Neural crest cell (in vitro differentiated cells): ENCODE data around the gene SMOC2. TPM values are rescaled to one million over a fixed set of nuclear protein-coding genes. Genes with fewer than 3 reads are reported as not detected.

Experiments
- DNase-seq: peaks from one replicate; pipeline ENCODE4 v3.0.0; 2021; ENCODE audit warnings: low read depth, mixed read lengths, low spot score
- H3K27ac Mint-ChIP-seq: one replicate; pipeline ENCODE4 v1.8.0; 2021; ENCODE audit warnings: mild to moderate bottlenecking, mixed read lengths; ENCODE audit not compliant: unreplicated experiment
- H3K27me3 Mint-ChIP-seq: 2 replicates; pipeline ENCODE4 v1.8.0; 2021; ENCODE audit warnings: low read depth, mild to moderate bottlenecking, mixed read lengths
- H3K36me3 Mint-ChIP-seq: 2 replicates; pipeline ENCODE4 v1.8.0; 2021; ENCODE audit warnings: low read depth, mild to moderate bottlenecking, mixed read lengths
- H3K4me1 Mint-ChIP-seq: 2 replicates; pipeline ENCODE4 v1.8.0; 2021; ENCODE audit warnings: mixed read lengths
- H3K4me3 Mint-ChIP-seq: one replicate; pipeline ENCODE4 v1.8.0; 2021; ENCODE audit warnings: mild to moderate bottlenecking, mixed read lengths
- H3K9me3 Mint-ChIP-seq: 2 replicates; pipeline ENCODE4 v1.8.0; 2021; ENCODE audit warnings: mixed read lengths
- total RNA-seq: library from RNA; stranded (reverse); gene quantifications from 2 replicates; pipeline ENCODE4 v1.2.1, GENCODE V29; 2021
- TF ChIP-seq, protein P1 (sequence below): fragments of 200-600 bp; sonication (generic); conservative IDR thresholded peaks from 2 replicates; pipeline ENCODE4 v1.5.0; 2021; ENCODE audit warnings: antibody characterized with exemption, mild to moderate bottlenecking

Gene SMOC2
- total RNA-seq, 1 donor from 2014 or later: 0.23 TPM

GRCh38 chr6:168666699-168667427 lies 225.9 kb downstream of the SMOC2 start:
- peaks cover 29% of the 10 kb centered on the region for H3K4me1 Mint-ChIP-seq
- H3K36me3 Mint-ChIP-seq: no peaks in the 10 kb centered on the region
- H3K9me3 Mint-ChIP-seq: no peaks in the 10 kb centered on the region
- H3K27me3 Mint-ChIP-seq: peaks cover 2% of the 10 kb centered on the region
- TF ChIP-seq, protein P1, sequence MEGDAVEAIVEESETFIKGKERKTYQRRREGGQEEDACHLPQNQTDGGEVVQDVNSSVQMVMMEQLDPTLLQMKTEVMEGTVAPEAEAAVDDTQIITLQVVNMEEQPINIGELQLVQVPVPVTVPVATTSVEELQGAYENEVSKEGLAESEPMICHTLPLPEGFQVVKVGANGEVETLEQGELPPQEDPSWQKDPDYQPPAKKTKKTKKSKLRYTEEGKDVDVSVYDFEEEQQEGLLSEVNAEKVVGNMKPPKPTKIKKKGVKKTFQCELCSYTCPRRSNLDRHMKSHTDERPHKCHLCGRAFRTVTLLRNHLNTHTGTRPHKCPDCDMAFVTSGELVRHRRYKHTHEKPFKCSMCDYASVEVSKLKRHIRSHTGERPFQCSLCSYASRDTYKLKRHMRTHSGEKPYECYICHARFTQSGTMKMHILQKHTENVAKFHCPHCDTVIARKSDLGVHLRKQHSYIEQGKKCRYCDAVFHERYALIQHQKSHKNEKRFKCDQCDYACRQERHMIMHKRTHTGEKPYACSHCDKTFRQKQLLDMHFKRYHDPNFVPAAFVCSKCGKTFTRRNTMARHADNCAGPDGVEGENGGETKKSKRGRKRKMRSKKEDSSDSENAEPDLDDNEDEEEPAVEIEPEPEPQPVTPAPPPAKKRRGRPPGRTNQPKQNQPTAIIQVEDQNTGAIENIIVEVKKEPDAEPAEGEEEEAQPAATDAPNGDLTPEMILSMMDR: no peak
- DNase-seq: no peak
- no peak overlapping the region for H3K27ac Mint-ChIP-seq
- no peak overlapping the region for H3K4me3 Mint-ChIP-seq

- no peak for DNase-seq
- H3K36me3 Mint-ChIP-seq: no peaks in the 10 kb centered on the region
- H3K27ac Mint-ChIP-seq: no peak overlapping the region
- H3K4me1 Mint-ChIP-seq: peaks cover 26% of the 10 kb centered on the region
- TF ChIP-seq, protein P1: no peak
- no peaks in the 10 kb centered on the region for H3K9me3 Mint-ChIP-seq
- H3K27me3 Mint-ChIP-seq: no peaks in the 10 kb centered on the region
- no peak overlapping the region for H3K4me3 Mint-ChIP-seq
Observed at GRCh38 chr6:168667428-168667805, 226.4 kb downstream of the SMOC2 start.

GRCh38 chr6:168670401-168670985 lies 229.5 kb downstream of the SMOC2 start:
- no peaks in the 10 kb centered on the region for H3K27me3 Mint-ChIP-seq

GRCh38 chr6:168671028-168671862 lies 230.3 kb downstream of the SMOC2 start:
- no peak overlapping the region for H3K27ac Mint-ChIP-seq
- peaks cover 13% of the 10 kb centered on the region for H3K4me1 Mint-ChIP-seq
- H3K9me3 Mint-ChIP-seq: no peaks in the 10 kb centered on the region
- DNase-seq: no peak
- H3K36me3 Mint-ChIP-seq: no peaks in the 10 kb centered on the region
- no peaks in the 10 kb centered on the region for H3K27me3 Mint-ChIP-seq
- no peak overlapping the region for H3K4me3 Mint-ChIP-seq
- TF ChIP-seq, protein P1: no peak

More at GRCh38 chr6:168670401-168670985, 229.5 kb downstream of the SMOC2 start:
- DNase-seq: no peak
- Mint-ChIP-seq H3K36me3 (no peaks in the 10 kb centered on the region), H3K4me1 (peaks cover 15% of the 10 kb centered on the region), H3K27ac (no peak overlapping the region), H3K9me3 (no peaks in the 10 kb centered on the region), H3K4me3 (no peak overlapping the region)
- TF ChIP-seq, protein P1: no peak

DNA sequence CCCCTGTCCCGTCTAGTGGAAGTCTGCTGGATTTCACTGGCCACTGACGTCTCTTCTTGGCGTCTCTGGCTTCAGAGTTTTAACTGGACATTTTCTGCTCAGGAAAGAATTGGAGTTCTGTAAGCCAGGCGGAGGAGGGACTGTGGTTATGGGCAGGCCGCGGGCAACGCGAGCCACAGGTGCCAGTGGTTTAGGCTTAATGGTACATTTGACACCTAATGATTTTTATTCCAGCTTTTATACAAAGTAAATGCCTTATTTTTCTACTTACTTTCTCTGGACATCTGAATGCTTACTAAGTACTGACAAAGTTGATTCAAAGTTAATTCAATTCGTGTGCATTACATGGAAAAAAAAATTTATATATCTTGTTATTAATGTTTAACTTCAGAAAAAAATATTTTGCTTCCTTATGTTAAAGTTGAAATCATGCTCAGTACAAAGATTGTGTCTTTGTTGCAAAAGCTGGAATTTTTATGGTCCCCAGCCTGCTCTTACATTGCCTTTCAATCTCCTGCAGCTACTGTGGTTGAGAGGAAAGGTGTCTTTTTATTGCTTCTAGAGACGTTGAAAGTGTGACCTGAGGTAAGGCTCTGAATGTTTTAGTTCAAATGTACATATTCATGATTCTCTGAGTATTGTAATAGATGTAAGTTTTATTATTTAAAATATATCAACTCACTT lies 231.0 kb downstream of the SMOC2 start:
- Mint-ChIP-seq H3K4me1 (peaks cover 7% of the 10 kb centered on the region), H3K4me3 (no peak overlapping the region), H3K36me3 (no peaks in the 10 kb centered on the region), H3K27me3 (no peaks in the 10 kb centered on the region), H3K9me3 (no peaks in the 10 kb centered on the region), H3K27ac (no peak overlapping the region)
- TF ChIP-seq, protein P1: no peak
- no peak for DNase-seq
